ENCODE data around the gene DDN.

The DDN gene

DNA sequence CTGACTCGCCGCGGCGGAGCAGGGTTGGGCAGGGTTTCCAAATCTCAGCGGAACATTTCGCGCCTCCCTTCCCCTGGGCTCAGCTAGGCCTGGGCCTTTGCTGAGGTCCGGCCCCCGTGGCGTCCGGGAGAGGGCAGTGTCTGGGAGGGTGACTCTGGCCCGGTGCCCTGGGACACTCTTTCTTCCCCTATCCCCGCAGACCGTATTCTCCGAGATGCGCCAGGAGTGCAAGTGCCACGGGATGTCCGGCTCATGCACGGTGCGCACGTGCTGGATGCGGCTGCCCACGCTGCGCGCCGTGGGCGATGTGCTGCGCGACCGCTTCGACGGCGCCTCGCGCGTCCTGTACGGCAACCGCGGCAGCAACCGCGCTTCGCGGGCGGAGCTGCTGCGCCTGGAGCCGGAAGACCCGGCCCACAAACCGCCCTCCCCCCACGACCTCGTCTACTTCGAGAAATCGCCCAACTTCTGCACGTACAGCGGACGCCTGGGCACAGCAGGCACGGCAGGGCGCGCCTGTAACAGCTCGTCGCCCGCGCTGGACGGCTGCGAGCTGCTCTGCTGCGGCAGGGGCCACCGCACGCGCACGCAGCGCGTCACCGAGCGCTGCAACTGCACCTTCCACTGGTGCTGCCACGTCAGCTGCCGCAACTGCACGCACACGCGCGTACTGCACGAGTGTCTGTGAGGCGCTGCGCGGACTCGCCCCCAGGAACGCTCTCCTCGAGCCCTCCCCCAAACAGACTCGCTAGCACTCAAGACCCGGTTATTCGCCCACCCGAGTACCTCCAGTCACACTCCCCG, 18.0 kb downstream of the DDN start:
- peak; percentile 67 for DNase-seq

DNA sequence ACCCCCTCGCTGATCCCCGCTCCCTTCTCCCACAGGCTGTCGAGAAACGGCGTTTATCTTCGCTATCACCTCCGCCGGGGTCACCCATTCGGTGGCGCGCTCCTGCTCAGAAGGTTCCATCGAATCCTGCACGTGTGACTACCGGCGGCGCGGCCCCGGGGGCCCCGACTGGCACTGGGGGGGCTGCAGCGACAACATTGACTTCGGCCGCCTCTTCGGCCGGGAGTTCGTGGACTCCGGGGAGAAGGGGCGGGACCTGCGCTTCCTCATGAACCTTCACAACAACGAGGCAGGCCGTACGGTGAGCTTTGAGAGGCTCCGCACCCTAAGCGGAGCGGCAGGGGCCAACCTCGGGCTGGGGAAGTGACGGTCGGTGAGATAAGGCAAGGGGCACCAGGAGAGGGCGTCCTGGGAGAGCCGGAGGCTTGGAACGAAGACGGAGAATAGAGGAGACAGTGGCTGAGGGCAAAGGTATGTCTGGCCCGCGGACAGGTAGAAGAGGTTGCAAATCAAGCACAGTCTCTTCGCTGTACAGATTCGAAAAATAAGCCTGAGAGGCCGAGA, 18.7 kb downstream of the DDN start:
- DNase-seq, result no peak

DNA sequence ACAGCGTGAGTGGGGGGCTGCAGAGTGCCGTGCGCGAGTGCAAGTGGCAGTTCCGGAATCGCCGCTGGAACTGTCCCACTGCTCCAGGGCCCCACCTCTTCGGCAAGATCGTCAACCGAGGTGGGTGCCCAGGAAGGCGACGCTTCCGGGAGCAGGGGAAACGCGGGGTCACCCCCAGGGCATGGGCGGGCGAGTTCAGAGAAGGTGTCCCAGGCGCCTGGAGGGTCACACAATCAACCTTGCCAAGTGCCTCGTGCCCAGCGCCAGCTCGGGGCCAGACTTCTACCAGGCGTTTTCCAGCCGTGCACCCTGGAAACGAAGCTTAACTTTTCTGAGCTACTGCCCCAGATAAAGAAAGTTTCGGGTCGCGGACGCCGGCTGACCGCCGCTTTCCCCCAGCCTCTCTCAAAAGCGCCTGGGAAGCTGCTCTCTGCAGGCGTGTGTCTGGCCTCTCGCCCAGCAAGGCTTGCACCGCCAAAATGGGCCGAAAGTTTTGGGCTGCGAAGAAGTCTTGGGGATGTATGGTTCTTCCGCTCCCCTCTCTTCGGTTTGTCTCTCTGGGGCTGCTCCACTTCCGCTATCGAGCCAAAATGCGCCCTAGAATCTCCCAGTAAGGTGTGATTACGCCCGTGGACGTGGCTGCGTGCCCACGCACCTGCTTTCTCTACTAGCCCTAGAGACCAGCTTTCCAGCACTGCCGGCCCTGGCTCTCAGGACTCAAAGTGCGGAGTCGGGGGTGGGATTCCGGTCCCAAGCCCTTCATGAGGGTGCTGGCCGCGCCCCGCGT, 19.4 kb downstream of the DDN start:
- DNase-seq, result peak; percentile 65

DNA sequence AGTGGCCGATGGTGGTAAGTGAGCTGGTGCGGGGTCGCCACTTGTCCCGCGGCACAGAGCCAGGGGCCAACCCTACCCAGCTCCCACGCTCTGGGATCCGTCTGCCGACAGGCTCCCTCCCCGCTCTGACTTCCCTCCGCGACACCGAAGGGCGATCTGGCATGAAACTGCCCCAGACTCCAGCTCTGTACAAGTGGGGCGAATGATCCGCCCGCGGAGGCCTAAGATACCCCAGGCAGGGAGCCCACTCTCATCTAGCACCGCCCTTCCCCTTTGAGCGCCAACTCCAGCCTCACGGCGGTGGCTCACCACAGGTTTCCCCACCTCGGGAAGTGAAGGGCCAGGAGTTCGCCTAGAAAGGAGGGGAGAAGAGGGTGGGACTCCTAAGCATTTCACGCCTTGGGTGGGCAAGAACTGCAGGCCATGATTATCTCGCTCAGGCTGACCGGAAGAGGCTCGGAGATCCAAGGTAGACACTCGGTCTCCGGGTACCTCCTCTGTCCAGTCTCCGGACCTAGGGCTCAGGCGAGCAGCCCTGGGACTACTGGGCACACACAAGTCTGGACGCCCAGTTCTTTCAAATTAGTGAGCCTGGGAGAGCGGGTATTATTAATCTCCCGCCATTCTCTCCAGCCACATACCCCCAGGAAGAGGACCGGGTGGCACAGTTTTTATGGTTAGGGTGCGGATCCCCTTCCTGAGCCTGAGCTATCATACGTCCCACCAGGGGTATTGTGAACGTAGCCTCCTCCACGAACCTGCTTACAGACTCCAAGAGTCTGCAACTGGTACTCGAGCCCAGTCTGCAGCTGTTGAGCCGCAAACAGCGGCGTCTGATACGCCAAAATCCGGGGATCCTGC, 20.2 kb downstream of the DDN start:
- no peak for DNase-seq

DNA sequence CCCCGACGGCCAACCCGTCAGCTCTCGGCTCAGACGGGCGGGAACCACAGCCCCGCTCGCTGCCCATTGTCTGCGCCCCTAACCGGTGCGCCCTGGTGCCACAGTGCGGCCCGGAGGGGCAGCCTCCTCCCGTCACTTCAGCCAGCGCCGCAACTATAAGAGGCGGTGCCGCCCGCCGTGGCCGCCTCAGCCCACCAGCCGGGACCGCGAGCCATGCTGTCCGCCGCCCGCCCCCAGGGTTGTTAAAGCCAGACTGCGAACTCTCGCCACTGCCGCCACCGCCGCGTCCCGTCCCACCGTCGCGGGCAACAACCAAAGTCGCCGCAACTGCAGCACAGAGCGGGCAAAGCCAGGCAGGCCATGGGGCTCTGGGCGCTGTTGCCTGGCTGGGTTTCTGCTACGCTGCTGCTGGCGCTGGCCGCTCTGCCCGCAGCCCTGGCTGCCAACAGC, 20.9 kb downstream of the DDN start, which contains the start of gene WNT1:
WNT1 (plus strand) TSS at position 32 of the 450 bp plus-strand sequence; CDS start at position 361, 329 bp downstream.
- DNase-seq, result no peak

DNA sequence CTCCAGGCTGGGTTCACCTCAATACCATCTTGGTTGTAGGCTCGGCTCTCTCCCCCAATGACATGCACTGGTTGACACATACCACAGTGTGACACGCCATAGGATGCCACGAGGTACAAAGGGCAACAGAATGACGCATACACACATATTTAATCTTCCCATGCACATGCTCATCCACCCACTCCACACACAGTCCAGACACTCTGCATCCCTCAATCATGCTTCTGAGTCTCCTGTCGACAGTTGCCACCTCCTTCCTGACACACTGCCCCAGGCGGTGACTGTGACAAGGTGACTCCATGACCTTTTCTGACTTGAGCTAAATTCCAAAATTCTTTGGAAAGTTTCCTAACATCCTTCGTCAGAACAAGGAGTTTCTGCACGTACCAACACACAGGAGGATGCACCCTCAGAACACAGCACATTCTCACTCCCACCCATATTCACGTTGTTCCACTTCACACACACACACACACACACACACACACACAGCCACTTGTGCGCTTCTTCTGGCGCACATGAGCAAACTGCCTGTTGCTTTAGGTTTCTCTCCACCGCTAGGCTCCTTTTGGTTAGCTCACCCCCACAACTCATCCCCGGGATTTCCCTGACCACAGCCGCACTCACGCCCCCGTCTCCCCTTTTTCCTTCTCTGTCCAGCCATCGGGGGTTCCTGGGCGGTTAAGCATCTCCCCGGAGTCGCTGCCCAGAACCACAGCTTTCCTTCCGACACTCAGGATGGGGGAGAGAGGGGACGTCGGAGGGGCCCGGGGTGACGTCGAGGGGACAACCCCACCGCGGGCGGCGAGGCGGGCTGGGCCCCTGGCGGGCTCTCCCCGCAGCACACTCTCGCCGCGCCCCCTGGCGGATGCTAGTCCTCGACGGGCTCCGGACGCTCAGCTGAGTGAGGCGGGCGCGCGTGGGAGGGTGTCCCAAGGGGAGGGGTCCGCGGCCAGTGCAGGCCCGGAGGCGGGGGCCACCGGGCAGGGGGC, 21.6 kb downstream of the DDN start:
- DNase-seq, result peak; percentile 83

DNA sequence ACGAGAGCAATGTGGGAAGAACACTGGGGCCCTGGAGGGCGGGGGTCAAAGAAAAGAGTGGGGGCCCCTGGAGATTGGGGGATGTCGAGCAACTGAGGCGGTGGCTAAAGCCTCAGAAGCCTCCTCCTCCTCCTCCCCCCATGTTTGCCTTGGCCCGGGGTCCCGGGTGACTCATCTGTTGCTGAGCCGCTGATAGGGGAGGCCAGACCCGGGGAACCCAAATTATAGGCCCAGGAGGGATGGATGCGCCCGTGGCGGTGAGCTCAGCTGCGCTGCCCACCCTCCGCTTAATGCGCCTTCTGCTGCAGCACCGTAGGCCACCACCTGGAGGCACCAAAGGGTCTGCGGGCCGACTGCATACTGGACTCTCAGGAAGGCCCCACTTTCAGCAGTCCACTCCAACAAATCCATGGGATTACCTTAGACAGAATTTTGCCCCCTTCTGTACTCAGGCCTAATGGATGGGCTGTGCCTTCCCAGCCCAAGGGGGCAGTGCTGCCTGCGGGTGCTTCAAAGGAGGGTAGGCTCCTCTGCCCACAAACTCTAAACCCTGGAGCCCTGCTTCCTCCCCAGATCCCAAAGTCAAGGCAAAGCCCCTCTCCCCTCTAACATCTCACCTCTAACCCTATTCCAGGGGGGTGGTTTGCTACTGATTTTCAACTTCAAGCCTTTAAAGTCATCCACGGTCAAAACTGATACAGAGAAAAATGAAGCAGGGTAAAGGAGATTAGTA, 25.1 kb downstream of the DDN start:
- DNase-seq, result no peak

DNA sequence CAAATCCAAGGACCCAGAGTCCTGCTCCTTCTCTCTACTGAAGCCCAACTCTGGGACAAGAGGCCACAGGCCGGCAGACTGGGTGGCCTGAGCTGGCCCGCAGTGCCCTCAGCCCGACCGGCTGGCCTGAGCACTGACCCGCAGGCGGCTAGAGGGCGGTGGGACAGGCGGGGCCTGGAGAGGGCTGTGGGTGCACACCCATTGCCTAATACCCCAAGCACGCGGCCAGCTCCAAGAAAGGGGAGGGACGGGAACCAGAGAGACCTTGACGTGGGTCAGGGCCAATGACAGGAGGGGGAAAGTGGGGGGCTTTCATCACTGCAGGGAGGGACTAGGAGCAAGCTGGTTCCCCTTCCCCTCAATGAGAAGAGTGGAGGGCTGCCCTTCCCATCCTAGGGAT, 25.6 kb downstream of the DDN start:
- no peak for DNase-seq

DNA sequence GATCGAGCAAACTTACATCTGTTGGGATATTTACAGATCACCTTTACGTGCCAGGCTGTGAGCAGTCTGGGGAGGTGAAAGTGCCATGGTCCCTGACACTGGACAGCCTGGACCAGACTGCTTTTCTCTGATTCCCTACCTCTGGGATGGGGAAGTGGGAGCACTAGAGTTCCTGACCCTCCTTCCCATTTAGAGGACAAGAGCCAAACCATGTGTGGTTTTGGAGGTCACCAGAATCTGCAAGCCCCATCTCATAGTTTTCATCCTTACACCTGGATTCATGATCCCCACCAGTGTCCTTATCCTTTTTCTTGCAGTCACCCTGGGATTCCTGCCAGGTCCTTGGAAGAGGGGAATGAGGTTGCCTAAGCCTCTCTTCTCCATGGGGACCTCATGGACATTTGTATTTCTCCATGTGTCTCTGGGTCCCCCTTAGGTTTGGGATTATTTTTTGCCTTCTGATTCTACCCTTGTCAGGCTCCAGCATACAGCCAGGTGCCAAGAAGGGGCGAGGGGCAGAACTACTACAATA, 26.2 kb downstream of the DDN start:
- no peak for DNase-seq

DNA sequence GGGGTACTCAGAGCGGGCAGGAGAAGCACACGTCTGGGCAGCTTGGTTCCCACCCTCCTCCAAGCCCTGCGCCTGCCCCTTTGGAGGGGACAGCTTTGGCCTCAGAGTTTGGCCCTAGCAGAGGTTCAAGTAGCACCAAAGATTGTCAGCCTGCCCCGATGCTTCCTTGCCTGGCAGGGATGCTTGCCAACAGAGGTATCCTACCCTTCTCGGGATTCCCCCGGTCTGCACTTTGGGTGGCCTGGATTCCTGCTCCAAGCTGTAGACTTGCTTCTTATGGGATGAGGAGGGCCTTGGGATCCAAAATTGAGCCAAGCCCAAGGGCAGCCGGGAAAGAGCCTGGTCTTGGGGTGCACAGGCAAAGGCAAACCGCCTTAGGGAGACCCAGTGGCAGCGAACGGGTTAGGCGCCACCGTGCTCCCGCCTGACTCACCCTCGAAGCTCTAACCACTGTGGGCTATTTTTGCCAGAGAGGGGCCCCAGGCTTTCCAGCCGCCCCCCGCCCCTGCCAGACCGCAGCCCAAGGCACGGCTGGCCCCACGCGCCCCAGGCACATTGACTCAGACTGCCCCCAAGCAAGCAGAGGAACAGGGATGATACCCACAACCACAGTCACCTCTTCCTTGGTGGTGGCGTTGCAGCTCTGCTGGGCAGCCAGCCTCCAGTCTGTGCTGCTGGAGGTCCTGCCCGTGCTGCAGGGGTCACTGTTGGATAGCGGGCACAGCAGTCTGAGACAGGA, 26.8 kb downstream of the DDN start:
- DNase-seq, result no peak

DNA sequence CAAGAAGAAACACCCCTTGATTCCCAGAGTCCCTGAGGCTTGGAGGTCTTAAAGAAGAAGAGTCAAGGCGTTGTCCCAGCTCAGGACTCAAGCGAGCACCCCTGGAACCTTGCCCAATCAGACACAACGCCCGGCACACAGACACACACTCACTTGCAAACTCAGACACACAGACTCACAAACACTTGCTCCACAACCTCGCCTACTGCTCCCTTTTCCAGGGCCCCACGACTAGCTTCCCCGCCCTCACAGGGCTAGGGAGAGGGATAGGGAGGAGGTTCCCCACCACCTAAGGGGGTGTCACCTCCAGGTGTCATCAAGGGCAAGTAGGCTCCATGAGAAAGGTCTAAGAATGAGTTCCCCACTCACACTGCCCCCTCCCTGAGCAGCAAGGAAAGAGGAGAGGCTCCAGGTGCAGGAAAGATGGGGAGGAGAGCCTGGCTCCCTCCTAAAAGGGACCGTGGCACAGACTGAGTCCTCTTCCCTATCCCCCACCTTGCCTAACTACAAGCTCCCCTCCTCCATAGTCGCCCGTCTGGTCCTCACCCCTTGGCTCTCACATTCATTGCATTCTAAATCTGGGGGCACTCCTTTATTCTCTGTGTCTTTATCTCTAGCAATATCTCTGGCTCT, 28.4 kb downstream of the DDN start:
- no peak for DNase-seq

DNA sequence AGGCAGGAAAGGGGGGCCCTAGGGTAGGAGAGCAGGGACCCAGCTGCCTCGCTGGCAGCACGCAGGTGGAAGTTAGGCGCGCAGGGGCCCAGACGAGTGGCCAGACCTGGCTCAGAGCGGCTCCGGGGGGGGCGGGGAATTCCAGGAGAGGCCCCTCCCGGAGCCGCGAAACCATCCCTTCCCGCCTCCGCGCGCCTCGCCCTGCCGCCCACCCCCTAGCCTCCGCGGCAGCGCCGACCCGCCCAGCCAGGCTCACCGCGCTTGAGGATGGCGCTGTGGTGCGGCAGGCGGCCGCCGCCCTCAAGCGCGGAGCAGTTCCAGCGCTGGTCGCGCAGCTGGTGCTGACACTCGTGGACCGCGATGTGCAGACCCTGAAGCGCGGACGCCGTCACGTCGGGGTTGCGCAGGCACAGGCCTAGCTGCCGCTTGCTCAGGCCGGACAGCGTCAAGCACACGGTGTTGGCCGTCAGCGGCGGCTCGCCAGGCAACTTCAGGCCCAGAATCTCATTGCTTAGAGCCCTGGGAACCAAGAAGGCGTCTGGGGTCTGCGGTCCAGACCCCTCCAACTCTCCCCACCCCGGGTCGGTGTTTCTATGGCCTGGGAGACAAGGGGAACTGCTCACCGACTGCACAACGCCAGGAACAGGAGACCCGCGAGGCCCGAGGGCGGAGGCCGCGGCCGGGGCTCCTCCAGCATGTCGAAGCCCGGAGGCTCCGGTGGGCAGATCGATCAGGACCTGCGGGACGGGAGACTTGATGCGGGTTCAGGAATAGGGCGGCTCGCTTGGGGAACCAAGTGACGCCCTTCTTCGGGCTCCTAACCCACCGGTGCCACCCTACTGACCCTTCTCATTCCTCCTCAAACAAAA, 29.1 kb downstream of the DDN start:
- DNase-seq, result no peak

DNA sequence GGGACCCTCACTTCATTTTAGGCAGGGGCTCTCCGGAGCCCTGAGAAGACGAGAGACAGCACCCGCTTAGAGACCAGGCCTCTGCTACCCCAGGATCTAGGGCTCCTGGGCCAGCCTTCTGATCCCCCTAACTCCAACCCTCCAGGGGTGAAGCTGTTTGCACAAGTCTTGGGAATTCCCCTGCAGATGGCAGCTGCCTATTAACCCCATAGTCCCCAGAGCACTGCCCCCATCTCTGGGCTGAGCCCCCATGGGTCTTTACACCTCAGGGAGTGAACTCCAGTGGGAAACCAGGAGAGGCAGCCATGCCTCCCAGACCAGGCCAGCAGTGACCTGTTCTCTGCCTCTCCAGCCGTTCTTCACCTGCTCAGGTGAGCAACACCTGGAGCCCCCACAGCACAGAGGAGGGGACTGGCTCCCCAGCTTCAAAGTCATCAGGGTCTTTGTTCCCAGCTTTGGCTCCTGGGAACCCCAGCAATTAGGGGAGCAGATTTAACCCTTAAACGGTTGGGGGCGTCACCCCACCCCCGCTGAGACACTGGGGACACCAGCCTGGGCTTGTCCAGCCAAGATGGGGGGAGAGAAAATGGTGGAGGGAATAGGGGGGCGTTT, 29.9 kb downstream of the DDN start:
- no peak for DNase-seq

DNA sequence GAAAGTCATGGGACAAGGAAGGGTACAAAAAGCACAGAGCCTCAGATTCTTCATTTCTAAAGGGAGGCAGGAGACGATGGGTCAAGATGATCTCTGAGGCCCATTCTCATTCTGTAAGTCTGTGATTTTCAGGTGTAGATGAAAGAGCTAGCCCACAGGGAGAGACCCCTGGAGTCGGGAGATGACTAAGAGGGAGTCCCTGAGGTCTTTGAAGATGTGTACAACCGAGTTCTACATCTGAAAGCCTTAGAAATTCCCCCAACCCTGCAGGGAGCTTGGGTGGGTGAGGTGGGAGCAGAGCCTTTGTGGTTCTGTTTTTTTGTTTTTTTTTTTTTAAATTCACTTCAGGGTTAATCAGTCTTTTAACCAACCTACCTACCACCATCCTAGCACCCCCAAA, 30.7 kb downstream of the DDN start:
- DNase-seq, result no peak

DNA sequence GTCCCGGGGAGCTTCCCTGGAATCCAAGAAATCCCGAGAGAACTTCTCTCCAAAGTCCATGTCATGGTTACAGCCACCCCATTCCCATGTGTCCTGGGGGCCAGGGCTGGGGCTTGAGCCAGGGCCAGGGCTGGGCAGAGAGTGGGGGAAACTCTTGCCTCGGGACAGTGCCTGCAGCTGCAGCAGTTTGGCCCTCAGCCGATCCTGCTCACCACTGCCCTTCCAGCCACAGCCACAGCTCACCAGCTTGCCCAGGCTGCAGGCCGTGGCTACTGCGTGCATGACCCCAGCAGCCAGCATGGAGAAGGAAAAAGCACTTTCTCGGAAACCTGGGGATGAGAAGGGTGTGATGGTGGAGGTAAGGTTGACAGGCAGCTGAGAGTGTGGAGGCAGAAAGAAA, 31.2 kb downstream of the DDN start:
- no peak for DNase-seq

DNA sequence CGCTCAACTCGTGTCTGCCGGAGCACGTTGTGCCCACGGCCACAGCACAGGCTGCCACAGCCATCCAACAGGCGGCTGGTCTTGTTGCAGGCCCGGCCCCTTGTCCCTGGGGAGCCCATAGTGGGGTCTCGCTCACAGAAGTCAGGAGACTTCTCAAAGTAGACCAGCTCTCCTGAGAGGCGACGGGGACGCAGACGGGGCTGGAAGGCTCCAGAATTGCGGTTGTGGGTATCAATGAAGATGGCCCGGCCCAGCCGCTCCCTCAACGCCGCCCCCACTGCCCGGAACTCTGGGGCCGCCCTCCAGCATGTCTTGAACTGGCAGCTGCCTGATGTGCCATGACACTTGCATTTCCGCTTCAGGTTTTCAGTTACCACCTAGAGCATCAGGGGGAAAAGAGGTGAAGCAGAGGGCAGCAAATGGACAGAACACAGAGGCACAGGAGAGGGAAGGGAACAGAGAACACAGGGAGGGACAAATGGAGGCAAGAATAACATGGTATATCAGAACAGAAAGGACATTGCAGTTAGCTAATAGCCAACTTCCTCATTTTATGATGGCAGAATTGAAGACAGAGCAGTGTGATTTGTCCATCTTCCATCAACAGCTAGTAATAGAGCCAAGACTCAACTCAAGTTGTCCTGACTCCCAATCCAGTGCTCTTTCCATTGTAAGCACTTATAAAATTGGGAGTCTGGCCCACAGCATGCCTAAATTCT, 32.8 kb downstream of the DDN start:
- no peak for DNase-seq

DNA sequence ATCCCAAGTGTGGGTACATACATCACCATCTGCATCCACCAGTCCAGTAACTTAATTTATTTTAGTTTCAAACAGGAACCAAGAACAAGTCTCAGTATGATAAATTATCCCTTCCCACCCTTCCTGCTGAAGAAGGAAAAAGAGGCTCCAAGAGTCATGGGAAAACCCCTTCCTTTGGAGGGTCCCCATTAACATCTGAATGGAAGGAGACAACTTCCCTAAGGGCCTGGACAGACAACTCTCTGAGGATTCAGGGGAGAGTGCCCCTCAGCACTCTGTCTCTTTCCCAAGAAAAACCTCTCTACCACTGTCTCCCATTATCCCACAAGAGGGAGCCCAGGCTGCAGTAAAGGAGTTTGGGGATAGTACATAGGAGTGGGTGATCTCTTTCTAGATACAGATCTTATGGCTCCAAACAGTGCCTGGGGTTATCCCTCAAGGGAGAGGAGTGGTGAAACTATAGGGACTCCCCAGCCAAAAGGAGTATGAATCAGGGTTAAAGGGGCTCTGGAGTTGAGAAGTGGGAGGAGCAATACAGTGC, 33.8 kb downstream of the DDN start:
- no peak for DNase-seq

Measured in RPMI8226 (cell line).